NT2/D1 (cell line): ENCODE data around the gene TRH.

Experiments used
- DNase-seq: peaks from one replicate; pipeline ENCODE4 v3.0.0-alpha.2; 2011; ENCODE audit warnings: low read depth, low spot score
- H3K27me3 ChIP-seq: 2 replicates; pipeline ENCODE4 v1.6.0; 2011; ENCODE audit warnings: mild to moderate bottlenecking; ENCODE audit not compliant: insufficient read length, insufficient read depth
- H3K36me3 ChIP-seq: 2 replicates; pipeline ENCODE4 v1.6.1; 2011; ENCODE audit warnings: mild to moderate bottlenecking, low read length, mixed read lengths; ENCODE audit not compliant: insufficient read depth, insufficient read length
- H3K4me1 ChIP-seq: 2 replicates; pipeline ENCODE4 v1.5.1; 2011; ENCODE audit not compliant: insufficient read depth, insufficient read length
- H3K4me3 ChIP-seq: 2 replicates; pipeline ENCODE4 v1.5.1; 2011; ENCODE audit warnings: low read depth; ENCODE audit not compliant: insufficient read length
- H3K9ac ChIP-seq: 2 replicates; pipeline ENCODE4 v1.6.0; 2011; ENCODE audit warnings: low read depth; ENCODE audit not compliant: insufficient read length
- H3K9me3 ChIP-seq: 2 replicates; pipeline ENCODE4 v1.5.1; 2011; ENCODE audit warnings: mild to moderate bottlenecking, low read length; ENCODE audit not compliant: insufficient read depth
- SUZ12 ChIP-seq: IDR thresholded peaks from 2 replicates; pipeline ENCODE4 v1.6.1; 2011; ENCODE audit not compliant: insufficient read length, insufficient read depth; ENCODE audit errors: extremely low read depth
- YY1 ChIP-seq: IDR thresholded peaks from 2 replicates; pipeline ENCODE4 v1.6.1; 2011; ENCODE audit not compliant: insufficient read length, insufficient read depth
- ZNF274 ChIP-seq: IDR thresholded peaks from 2 replicates; pipeline ENCODE4 v1.6.1; 2011; ENCODE audit warnings: mild to moderate bottlenecking, low read depth, low read length

The TRH gene

GRCh38 chr3:129952556-129953355, 21.8 kb upstream of the TRH start:
- TF ChIP-seq YY1 (no peak), ZNF274 (no peak), SUZ12 (no peak)
- Histone ChIP-seq H3K4me3 (no peak overlapping the region), H3K36me3 (no peaks in the 10 kb centered on the region), H3K27me3 (peaks cover 10% of the 10 kb centered on the region), H3K9ac (peak overlapping the region; percentile 25), H3K4me1 (no peaks in the 10 kb centered on the region), H3K9me3 (no peaks in the 10 kb centered on the region)
- DNase-seq, result no peak

GRCh38 chr3:129953621-129954020, 20.9 kb upstream of the TRH start:
- Histone ChIP-seq H3K9ac (no peak overlapping the region), H3K9me3 (no peaks in the 10 kb centered on the region), H3K4me1 (no peaks in the 10 kb centered on the region), H3K36me3 (no peaks in the 10 kb centered on the region), H3K27me3 (peaks cover 10% of the 10 kb centered on the region), H3K4me3 (no peak overlapping the region)
- no peak for TF ChIP-seq SUZ12
- DNase-seq, result no peak

- Histone ChIP-seq H3K4me1 (no peaks in the 10 kb centered on the region), H3K4me3 (no peak overlapping the region), H3K27me3 (peaks cover 10% of the 10 kb centered on the region), H3K9me3 (no peaks in the 10 kb centered on the region), H3K36me3 (no peaks in the 10 kb centered on the region), H3K9ac (no peak overlapping the region)
- no peak for DNase-seq
- no peak for TF ChIP-seq SUZ12
- TF ChIP-seq YY1, result no peak
These were observed 20.0 kb upstream of the TRH start for GRCh38 chr3:129954514-129954913.

- H3K4me1 ChIP-seq, result no peaks in the 10 kb centered on the region
- no peak overlapping the region for H3K9ac ChIP-seq
- H3K9me3 ChIP-seq, result no peaks in the 10 kb centered on the region
- no peaks in the 10 kb centered on the region for H3K36me3 ChIP-seq
- H3K4me3 ChIP-seq, result no peak overlapping the region
- DNase-seq, result no peak
- TF ChIP-seq SUZ12 (no peak), ZNF274 (no peak), YY1 (no peak)
- peaks cover 10% of the 10 kb centered on the region for H3K27me3 ChIP-seq
These were observed 17.6 kb upstream of the TRH start for GRCh38 chr3:129956936-129957335.

- TF ChIP-seq ZNF274, result no peak
- TF ChIP-seq SUZ12, result no peak
- TF ChIP-seq YY1, result no peak
- H3K27me3 ChIP-seq, result peaks cover 10% of the 10 kb centered on the region
- no peak for DNase-seq
These were observed 15.8 kb upstream of the TRH start for GRCh38 chr3:129958755-129959154.

GRCh38 chr3:129961141-129961541, 13.4 kb upstream of the TRH start:
- no peak for DNase-seq
- TF ChIP-seq YY1, result no peak
- TF ChIP-seq ZNF274, result no peak
- no peak for TF ChIP-seq SUZ12
- Histone ChIP-seq H3K9ac (no peak overlapping the region), H3K4me3 (no peak overlapping the region), H3K27me3 (peaks cover 3% of the 10 kb centered on the region), H3K4me1 (no peaks in the 10 kb centered on the region), H3K9me3 (no peaks in the 10 kb centered on the region), H3K36me3 (no peaks in the 10 kb centered on the region)

More at GRCh38 chr3:129958755-129959154, 15.8 kb upstream of the TRH start:
- Histone ChIP-seq H3K9ac (no peak overlapping the region), H3K9me3 (no peaks in the 10 kb centered on the region), H3K4me1 (no peaks in the 10 kb centered on the region), H3K4me3 (no peak overlapping the region), H3K36me3 (no peaks in the 10 kb centered on the region)

GRCh38 chr3:129962600-129962999, 11.9 kb upstream of the TRH start:
- TF ChIP-seq YY1 (no peak), SUZ12 (no peak), ZNF274 (no peak)
- H3K4me1 ChIP-seq, result no peaks in the 10 kb centered on the region
- no peaks in the 10 kb centered on the region for H3K36me3 ChIP-seq
- H3K9me3 ChIP-seq, result no peaks in the 10 kb centered on the region
- no peak for DNase-seq
- no peak overlapping the region for H3K4me3 ChIP-seq
- peaks cover 11% of the 10 kb centered on the region for H3K27me3 ChIP-seq
- H3K9ac ChIP-seq, result no peak overlapping the region
